ENCODE measurements around the gene FGR.

DNA sequence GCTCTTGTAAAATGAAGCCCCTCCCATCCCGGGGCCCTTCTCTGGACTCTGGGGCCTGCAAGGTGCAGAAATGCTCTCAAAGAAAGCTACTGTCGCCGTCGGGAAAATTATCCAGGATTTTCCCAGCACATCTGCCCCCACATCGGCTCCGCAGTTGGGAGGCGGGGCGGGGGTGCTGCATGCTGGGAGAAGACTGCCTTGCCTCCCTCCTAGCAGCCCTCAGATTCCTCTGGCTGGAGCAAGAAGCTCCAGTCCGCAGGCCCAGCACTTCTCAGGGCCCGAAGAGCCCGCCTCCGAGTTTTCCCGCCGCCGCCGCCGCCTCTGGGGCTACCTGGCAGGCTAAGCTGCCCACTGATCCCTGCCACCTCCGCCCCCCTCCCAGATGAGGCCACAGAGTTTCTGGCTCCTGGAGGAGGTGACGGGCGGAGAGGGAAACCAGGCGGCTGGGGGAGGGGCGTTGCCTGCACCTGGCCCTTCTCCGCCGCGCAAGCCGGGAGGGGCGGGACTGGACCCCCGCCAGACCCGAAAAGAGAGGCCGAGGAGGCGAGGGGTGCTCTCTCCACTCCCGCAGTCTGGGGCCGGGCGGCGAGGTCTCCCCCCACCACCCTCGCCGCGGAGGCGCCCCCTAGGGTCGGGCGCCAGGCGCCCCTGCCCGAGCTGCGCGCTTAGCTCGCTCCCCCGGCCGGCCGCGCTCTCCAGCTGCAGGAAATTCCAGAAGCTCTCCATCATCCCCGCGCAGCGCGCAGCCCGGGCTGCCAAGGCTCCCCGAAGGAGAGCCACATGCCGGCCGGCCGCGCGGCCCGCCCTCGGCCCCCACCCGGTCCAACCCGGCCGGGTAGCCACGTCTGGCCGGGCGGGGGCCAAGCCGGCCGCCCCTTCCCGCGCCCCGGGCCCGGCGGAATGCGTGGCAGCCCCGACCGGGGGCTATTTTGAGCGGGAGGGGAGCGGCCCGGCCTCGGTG is 59.8 kb downstream of the FGR start:
- TF ChIP-seq, protein P1, sequence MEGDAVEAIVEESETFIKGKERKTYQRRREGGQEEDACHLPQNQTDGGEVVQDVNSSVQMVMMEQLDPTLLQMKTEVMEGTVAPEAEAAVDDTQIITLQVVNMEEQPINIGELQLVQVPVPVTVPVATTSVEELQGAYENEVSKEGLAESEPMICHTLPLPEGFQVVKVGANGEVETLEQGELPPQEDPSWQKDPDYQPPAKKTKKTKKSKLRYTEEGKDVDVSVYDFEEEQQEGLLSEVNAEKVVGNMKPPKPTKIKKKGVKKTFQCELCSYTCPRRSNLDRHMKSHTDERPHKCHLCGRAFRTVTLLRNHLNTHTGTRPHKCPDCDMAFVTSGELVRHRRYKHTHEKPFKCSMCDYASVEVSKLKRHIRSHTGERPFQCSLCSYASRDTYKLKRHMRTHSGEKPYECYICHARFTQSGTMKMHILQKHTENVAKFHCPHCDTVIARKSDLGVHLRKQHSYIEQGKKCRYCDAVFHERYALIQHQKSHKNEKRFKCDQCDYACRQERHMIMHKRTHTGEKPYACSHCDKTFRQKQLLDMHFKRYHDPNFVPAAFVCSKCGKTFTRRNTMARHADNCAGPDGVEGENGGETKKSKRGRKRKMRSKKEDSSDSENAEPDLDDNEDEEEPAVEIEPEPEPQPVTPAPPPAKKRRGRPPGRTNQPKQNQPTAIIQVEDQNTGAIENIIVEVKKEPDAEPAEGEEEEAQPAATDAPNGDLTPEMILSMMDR (IDR thresholded peaks at IDR 0.05; ENCODE audit: insufficient read depth, low read depth, low read length), result no peak
- no peak for TF ChIP-seq EZH2 (IDR thresholded peaks at IDR 0.05; ENCODE audit: insufficient read depth, low read length)

Measured in astrocyte (in vitro differentiated cells and primary cell).